ENCODE data around the gene TNF.

The TNF gene

DNA sequence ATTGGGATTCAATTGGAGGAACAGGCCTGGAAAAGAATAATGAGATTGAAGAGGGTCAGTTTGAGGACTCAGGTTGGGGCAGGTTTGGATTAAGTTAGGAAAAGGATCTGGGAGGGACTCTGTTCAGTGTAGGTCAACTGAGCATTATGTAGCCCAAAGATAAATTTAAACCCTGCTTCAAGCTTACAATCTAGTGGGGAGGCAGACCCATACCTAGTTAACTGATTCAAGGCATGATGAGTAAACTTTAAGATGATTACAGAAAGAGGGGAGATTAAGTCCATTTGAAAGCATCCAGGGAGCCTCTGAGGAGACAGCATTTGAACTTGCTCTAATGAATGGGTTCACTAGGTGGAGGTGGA is 14.7 kb upstream of the TNF start:
- POLR2A ChIA-PET = interaction anchor here (1.0 to 1.3 kb wide), 2 partner anchors 18 to 19 kb away, joined by 3 read pairs; partner anchors contain the start of gene DDX39B
- Histone ChIP-seq H3K4me3 (ENCODE audit: low read depth, low read length) (no peak overlapping the region), H3K36me3 (ENCODE audit: control insufficient read depth in 2 of 2, insufficient read depth in 1 of 2, low read length in 2 of 2) (peaks cover 0 to 52% of the 10 kb centered on the region in 2 experiments; a peak in 2 of 3 replicates), H3K27ac (ENCODE audit: extremely low read depth, low read depth, low read length) (no peak overlapping the region), H3K4me1 (ENCODE audit: control insufficient read depth, insufficient read depth, low read length) (no peaks in the 10 kb centered on the region), H3K9me3 (ENCODE audit: control insufficient read depth, insufficient read depth, low read depth, low read length) (no peaks in the 10 kb centered on the region)
- TF ChIP-seq ZNF23 (tag by site-specific recombination; IDR thresholded peaks at IDR 0.05; ENCODE audit: borderline replicate concordance) (no peak), ZNF48 (tag by site-specific recombination; IDR thresholded peaks at IDR 0.05) (no peak), ZIC2 (tag by site-specific recombination; IDR thresholded peaks at IDR 0.05) (no peak), KLF7 (tag by site-specific recombination; IDR thresholded peaks at IDR 0.05; ENCODE audit: borderline replicate concordance) (no peak), MYNN (tag by site-specific recombination; IDR thresholded peaks at IDR 0.05; ENCODE audit: borderline replicate concordance) (no peak), ZNF169 (tag by site-specific recombination; IDR thresholded peaks at IDR 0.05) (no peak), ZNF211 (tag by site-specific recombination; IDR thresholded peaks at IDR 0.05; ENCODE audit: low read depth) (no peak), ZNF501 (tag by site-specific recombination; IDR thresholded peaks at IDR 0.05) (no peak), ZNF792 (tag by site-specific recombination; IDR thresholded peaks at IDR 0.05) (no peak), ZNF16 (tag by site-specific recombination; IDR thresholded peaks at IDR 0.05; ENCODE audit: low read depth) (no peak), OVOL3 (tag by site-specific recombination; IDR thresholded peaks at IDR 0.05) (no peak)
- TF ChIP-seq, protein P1, sequence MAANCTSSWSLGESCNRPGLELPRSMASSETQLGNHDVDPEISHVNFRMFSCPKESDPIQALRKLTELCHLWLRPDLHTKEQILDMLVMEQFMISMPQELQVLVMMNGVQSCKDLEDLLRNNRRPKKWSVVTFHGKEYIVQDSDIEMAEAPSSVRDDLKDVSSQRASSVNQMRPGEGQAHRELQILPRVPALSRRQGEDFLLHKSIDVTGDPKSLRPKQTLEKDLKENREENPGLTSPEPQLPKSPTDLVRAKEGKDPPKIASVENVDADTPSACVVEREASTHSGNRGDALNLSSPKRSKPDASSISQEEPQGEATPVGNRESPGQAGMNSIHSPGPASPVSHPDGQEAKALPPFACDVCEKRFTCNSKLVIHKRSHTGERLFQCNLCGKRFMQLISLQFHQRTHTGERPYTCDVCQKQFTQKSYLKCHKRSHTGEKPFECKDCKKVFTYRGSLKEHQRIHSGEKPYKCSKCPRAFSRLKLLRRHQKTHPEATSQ (tag by site-specific recombination; IDR thresholded peaks at IDR 0.05) = no peak
- TF ChIP-seq, protein P2, sequence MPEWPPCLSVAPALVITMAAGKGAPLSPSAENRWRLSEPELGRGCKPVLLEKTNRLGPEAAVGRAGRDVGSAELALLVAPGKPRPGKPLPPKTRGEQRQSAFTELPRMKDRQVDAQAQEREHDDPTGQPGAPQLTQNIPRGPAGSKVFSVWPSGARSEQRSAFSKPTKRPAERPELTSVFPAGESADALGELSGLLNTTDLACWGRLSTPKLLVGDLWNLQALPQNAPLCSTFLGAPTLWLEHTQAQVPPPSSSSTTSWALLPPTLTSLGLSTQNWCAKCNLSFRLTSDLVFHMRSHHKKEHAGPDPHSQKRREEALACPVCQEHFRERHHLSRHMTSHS (tag by site-specific recombination; IDR thresholded peaks at IDR 0.05) = no peak
- CTCF ChIA-PET = interaction anchor here (1.0 to 4.1 kb wide), 4 partner anchors 13 to 37 kb away, joined by 3 to 29 read pairs (median 6); partner anchors contain the start of gene ATP6V1G2

DNA sequence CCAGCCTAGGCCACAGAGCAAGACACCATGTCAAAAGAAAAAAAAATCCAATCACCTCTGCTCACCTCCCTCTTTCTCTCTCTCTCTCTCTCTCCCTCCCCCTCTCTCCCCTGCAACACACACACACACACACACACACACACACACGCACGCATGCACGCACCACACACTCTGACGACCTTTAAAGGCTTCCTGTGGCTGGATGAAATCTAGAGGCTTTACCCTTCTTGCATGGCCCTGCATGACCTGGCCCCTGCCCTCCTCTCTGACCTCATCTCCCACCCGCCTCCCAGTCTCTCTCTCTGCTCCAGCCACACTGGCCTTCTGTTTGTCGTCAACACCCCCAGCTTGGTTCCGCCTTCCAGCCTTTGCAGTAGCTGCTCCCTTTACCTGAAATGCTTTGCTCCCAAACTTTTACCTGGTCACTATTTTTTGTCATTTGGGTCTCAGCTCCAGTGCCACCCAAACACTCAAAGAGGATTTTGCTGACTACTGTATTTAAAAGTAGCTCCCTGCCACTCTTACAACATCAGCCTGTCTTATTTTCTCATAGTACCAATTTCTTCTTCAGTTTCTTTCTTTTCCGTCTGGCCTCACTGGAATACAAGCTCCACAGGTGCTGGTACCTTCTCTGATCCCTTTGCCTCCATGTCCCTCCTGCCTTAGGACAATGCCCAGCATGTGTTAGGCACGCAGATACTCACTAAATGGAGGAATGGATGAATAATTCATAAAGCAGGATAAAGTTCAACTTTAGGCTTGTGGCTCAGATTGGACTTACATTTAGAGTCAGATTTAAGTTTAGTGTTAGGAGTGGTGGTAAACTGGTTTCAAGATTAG is 7.6 kb upstream of the TNF start:
- Histone ChIP-seq H3K36me3 (ENCODE audit: control insufficient read depth in 2 of 2, insufficient read depth in 1 of 2, low read length in 2 of 2) (no peaks in the 10 kb centered on the region), H3K4me3 (ENCODE audit: low read depth, low read length) (no peak overlapping the region), H3K27ac (ENCODE audit: extremely low read depth, low read depth, low read length) (no peak overlapping the region), H3K9me3 (ENCODE audit: control insufficient read depth, insufficient read depth, low read depth, low read length) (no peaks in the 10 kb centered on the region), H3K4me1 (ENCODE audit: control insufficient read depth, insufficient read depth, low read length) (no peaks in the 10 kb centered on the region)
- ChIA-PET CTCF (interaction anchor here (0.9 to 6.5 kb wide), 7 partner anchors 13 to 385 kb away, joined by 3 to 71 read pairs (median 4); partner anchors contain the start of genes ATP6V1G2 and LTB), POLR2A (interaction anchor here (0.6 kb wide), 1 partner anchor 436 kb away, joined by 3 read pairs; no protein-coding TSS in a partner anchor)
- TF ChIP-seq ZNF335 (tag by site-specific recombination; conservative IDR thresholded peaks at IDR 0.05) = no peak
- peak; percentile 74 for TF ChIP-seq EGR2 (tag by site-specific recombination; IDR thresholded peaks at IDR 0.05; ENCODE audit: low read depth)
- peak; percentile 31; the same call in 1 of the 2 replicates for TF ChIP-seq SCRT2 (tag by site-specific recombination; IDR thresholded peaks at IDR 0.05)
- 0 out of 2 replicates have a peak, but pooled peaks have one; percentile 35 for TF ChIP-seq ZFHX2 (tag by site-specific recombination; conservative IDR thresholded peaks at IDR 0.05)
- TF ChIP-seq, protein P3, sequence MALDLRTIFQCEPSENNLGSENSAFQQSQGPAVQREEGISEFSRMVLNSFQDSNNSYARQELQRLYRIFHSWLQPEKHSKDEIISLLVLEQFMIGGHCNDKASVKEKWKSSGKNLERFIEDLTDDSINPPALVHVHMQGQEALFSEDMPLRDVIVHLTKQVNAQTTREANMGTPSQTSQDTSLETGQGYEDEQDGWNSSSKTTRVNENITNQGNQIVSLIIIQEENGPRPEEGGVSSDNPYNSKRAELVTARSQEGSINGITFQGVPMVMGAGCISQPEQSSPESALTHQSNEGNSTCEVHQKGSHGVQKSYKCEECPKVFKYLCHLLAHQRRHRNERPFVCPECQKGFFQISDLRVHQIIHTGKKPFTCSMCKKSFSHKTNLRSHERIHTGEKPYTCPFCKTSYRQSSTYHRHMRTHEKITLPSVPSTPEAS (tag by site-specific recombination; IDR thresholded peaks at IDR 0.05) = peak; percentile 91
- TF ChIP-seq, protein P4, sequence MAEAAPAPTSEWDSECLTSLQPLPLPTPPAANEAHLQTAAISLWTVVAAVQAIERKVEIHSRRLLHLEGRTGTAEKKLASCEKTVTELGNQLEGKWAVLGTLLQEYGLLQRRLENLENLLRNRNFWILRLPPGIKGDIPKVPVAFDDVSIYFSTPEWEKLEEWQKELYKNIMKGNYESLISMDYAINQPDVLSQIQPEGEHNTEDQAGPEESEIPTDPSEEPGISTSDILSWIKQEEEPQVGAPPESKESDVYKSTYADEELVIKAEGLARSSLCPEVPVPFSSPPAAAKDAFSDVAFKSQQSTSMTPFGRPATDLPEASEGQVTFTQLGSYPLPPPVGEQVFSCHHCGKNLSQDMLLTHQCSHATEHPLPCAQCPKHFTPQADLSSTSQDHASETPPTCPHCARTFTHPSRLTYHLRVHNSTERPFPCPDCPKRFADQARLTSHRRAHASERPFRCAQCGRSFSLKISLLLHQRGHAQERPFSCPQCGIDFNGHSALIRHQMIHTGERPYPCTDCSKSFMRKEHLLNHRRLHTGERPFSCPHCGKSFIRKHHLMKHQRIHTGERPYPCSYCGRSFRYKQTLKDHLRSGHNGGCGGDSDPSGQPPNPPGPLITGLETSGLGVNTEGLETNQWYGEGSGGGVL (tag by site-specific recombination; IDR thresholded peaks at IDR 0.05) = peak; percentile 69
- TF ChIP-seq ZNF239 (tag by site-specific recombination; IDR thresholded peaks at IDR 0.05) = no peak
- TF ChIP-seq, protein P1 (tag by site-specific recombination; IDR thresholded peaks at IDR 0.05) = no peak
- TF ChIP-seq, protein P5, sequence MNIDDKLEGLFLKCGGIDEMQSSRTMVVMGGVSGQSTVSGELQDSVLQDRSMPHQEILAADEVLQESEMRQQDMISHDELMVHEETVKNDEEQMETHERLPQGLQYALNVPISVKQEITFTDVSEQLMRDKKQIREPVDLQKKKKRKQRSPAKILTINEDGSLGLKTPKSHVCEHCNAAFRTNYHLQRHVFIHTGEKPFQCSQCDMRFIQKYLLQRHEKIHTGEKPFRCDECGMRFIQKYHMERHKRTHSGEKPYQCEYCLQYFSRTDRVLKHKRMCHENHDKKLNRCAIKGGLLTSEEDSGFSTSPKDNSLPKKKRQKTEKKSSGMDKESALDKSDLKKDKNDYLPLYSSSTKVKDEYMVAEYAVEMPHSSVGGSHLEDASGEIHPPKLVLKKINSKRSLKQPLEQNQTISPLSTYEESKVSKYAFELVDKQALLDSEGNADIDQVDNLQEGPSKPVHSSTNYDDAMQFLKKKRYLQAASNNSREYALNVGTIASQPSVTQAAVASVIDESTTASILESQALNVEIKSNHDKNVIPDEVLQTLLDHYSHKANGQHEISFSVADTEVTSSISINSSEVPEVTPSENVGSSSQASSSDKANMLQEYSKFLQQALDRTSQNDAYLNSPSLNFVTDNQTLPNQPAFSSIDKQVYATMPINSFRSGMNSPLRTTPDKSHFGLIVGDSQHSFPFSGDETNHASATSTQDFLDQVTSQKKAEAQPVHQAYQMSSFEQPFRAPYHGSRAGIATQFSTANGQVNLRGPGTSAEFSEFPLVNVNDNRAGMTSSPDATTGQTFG (tag by site-specific recombination; IDR thresholded peaks at IDR 0.05; ENCODE audit: borderline replicate concordance) = no peak
